Vagina (tissue), 2 donors: ENCODE measurements around the gene FBLIM1.

ENCODE experiments used
- CTCF ChIP-seq, 3 experiments: fragments of 450-650 bp in 2 of 3; fragments of 200-600 bp in 1 of 3; sonication (generic) in 1 of 3; IDR thresholded peaks; one replicate each; pipeline ENCODE4 v1.5.1; 2017 to 2019; ENCODE audit warnings: antibody characterized with exemption in 3 of 3, mild to moderate bottlenecking in 2 of 3, moderate library complexity in 2 of 3
- POLR2AphosphoS5 ChIP-seq, 2 donors: sonication (generic); formaldehyde crosslinking; IDR thresholded peaks; one replicate each; pipeline ENCODE4 v1.9.0; 2017; ENCODE audit warnings: antibody characterized with exemption in 2 of 2, mild to moderate bottlenecking in 2 of 2, low read depth in 1 of 2; ENCODE audit not compliant: insufficient read depth in 1 of 2

GRCh38 chr1:15739259-15739658 lies 19.3 kb upstream of the FBLIM1 start:
- TF ChIP-seq CTCF (IDR thresholded peaks at IDR 0.05): no peak
- no peak for TF ChIP-seq POLR2AphosphoS5 (IDR thresholded peaks at IDR 0.05; ENCODE audit: insufficient read depth in 1 of 2, low read depth in 1 of 2)
